CD4-positive, alpha-beta T cell treated with Interleukin-15 for 4 hours (primary cell): ENCODE measurements around the gene ATP2B2.

Experiments
- DNase-seq: peaks from one replicate; pipeline ENCODE4 v3.0.0-alpha.2; 2020; ENCODE audit warnings: low spot score

Gene ATP2B2

DNA sequence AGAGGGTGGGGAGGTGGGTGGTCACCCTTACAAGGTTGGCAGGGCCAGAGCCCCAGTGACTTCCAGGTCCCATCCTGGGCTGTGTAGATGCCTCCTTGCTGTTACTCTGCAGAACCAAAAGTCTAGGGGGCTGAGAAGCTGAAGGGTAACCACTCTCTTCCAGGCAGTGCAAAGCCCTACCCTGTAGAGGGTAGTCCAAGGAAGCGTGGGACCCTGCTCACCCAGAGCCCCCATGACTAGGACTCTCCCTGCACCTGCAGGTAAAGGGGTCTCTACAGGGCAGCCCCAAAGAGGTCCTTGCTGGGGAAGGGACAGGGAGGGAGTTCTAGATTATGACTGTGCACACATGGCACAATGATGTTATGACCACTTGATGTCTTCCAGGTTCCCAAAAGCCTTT is 226.9 kb downstream of the ATP2B2 start:
- DNase-seq: no peak

DNA sequence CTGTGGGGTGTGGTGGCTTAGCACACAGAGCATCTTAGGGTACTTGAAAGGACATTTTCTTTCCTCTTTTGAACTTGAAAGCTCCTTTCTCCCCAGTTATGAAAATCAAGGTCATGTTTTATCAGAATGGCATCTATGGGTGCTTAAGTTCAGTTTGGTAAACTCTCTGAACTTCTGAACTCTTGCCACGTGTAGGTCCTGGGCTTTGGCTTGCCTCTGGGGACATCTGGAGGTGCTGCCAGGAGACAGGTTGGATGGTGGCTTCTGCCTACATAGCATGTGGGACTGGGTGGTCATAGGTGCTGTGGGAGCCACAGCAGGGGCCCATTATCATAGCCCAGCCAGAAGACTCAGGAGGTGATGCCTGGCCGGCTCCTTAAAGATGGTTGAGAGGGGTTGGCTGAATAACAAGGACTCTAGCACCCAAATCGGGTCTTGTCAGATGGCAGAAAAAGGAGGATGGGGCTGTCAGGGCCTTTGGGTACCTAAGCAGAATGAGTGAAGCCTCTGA is 228.2 kb downstream of the ATP2B2 start:
- DNase-seq: no peak

DNA sequence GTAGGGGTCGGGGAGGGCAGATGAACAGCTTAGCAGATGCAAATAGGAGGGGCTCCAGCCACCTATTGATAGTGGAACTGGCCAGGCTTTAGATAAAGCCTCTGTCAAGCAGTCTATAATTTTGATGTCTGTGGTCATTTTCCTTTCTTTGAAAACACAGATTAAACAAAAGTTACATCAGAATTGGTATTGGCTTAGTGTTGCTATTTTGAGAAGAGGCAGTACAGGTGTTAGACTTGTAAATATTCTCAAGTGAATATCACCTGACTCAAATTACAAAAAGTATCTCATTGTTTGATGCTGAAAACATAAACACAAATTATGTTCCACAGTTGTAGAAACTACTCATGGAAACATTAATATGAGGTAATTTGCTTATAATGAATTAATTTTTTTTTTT is 230.8 kb downstream of the ATP2B2 start:
- DNase-seq: no peak
